OCI-LY1 (cell line): ENCODE results near the gene ATP6AP1.

Experiments
- H2AFZ ChIP-seq: fragments of 200-600 bp; sonication (generic), shearing (Covaris generic); 2 replicates; pipeline ENCODE4 v1.6.0; 2014; ENCODE audit warnings: antibody characterized with exemption, mild to moderate bottlenecking, low read length
- H3F3A ChIP-seq: fragments of 200-600 bp; sonication (generic), shearing (Covaris generic); 2 replicates; pipeline ENCODE4 v1.6.0; 2014; ENCODE audit warnings: mild to moderate bottlenecking, antibody characterized with exemption, low read length, moderate library complexity; ENCODE audit not compliant: insufficient read depth
- H3K27ac ChIP-seq: fragments of 200-600 bp; sonication (generic); 2 replicates; pipeline ENCODE4 v1.5.1; 2014; ENCODE audit warnings: low read length, mixed run types, mild to moderate bottlenecking, low read depth; ENCODE audit not compliant: poor library complexity, severe bottlenecking
- H3K27me3 ChIP-seq: fragments of 200-600 bp; sonication (generic); 2 replicates; pipeline ENCODE4 v1.6.0; 2014; ENCODE audit warnings: antibody characterized with exemption, mild to moderate bottlenecking, low read length, moderate library complexity; ENCODE audit not compliant: insufficient read depth
- H3K36me3 ChIP-seq: fragments of 200-600 bp; sonication (generic); 2 replicates; pipeline ENCODE4 v1.6.1; 2014; ENCODE audit warnings: mild to moderate bottlenecking, antibody characterized with exemption, low read length, moderate library complexity, mixed read lengths; ENCODE audit not compliant: insufficient read depth
- H3K4me1 ChIP-seq: fragments of 200-600 bp; sonication (generic); 2 replicates; pipeline ENCODE4 v1.5.1; 2014; ENCODE audit warnings: mild to moderate bottlenecking, low read length, moderate library complexity; ENCODE audit not compliant: insufficient read depth, severe bottlenecking
- H3K4me2 ChIP-seq: fragments of 200-600 bp; sonication (generic), shearing (Covaris generic); 2 replicates; pipeline ENCODE4 v1.6.1; 2014; ENCODE audit warnings: low read length
- H3K4me3 ChIP-seq: fragments of 200-600 bp; sonication (generic); 2 replicates; pipeline ENCODE4 v1.5.1; 2014; ENCODE audit warnings: low read length, low read depth, mild to moderate bottlenecking, mixed read lengths; ENCODE audit not compliant: poor library complexity, severe bottlenecking
- H3K79me2 ChIP-seq: fragments of 200-600 bp; shearing (Covaris generic); 2 replicates; pipeline ENCODE4 v1.6.1; 2016; ENCODE audit warnings: mixed run types, low read length, mixed read lengths; ENCODE audit not compliant: insufficient read depth
- H3K9ac ChIP-seq: fragments of 200-600 bp; sonication (generic), shearing (Covaris generic); 2 replicates; pipeline ENCODE4 v1.6.1; 2014; ENCODE audit warnings: mild to moderate bottlenecking, low read length, mixed read lengths
- H3K9me2 ChIP-seq: fragments of 200-600 bp; sonication (generic), shearing (Covaris generic); 2 replicates; pipeline ENCODE4 v1.6.1; 2014; ENCODE audit warnings: low read depth, mild to moderate bottlenecking, low read length, mixed read lengths
- H3K9me3 ChIP-seq: fragments of 200-600 bp; shearing (Covaris generic); 2 replicates; pipeline ENCODE4 v1.6.1; 2014; ENCODE audit warnings: low read length, mixed read lengths
- H4K20me1 ChIP-seq: fragments of 200-600 bp; sonication (generic), shearing (Covaris generic); 2 replicates; pipeline ENCODE4 v1.6.0; 2016; ENCODE audit warnings: mild to moderate bottlenecking, low read length; ENCODE audit not compliant: insufficient read depth
- EZH2 ChIP-seq: fragments of 200-600 bp; sonication (generic), shearing (Covaris generic); IDR thresholded peaks from 2 replicates; pipeline ENCODE4 v1.8.0; 2017; ENCODE audit warnings: borderline replicate concordance, mixed run types, mild to moderate bottlenecking, antibody characterized with exemption, low read length, moderate library complexity, mixed read lengths
- TF ChIP-seq, protein P1 (sequence below): fragments of 200-600 bp; sonication (generic), shearing (Covaris generic); IDR thresholded peaks from 2 replicates; pipeline ENCODE4 v1.5.1; 2017; ENCODE audit warnings: mild to moderate bottlenecking, antibody characterized with exemption, low read length, moderate library complexity, mixed read lengths

Gene ATP6AP1

DNA sequence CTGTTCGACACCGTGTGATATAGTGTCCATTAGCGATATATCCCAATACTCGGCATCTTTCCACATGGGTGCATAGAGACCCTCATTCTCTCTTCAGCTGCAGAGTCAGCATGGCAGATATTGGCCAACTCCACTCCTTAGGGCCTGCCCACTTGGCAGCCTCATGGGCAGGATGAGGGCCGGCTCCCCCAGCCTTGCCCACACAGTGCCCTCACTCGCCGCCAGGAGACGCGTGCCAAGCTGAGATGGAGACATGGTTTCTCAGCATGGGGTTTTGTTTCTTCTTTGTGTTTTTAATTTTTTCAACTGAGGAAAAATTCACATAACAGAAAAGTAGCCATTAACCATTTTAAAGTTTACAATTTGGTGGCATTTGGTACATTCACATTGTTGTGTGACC, 24.3 kb downstream of the ATP6AP1 start:
- Histone ChIP-seq H3K4me3 (no peak overlapping the region), H3K79me2 (no peaks in the 10 kb centered on the region), H3K4me1 (no peaks in the 10 kb centered on the region), H3K9me3 (no peaks in the 10 kb centered on the region), H2AFZ (no peak overlapping the region), H3K36me3 (peaks cover 5% of the 10 kb centered on the region), H3K9ac (no peak overlapping the region), H3K27ac (no peak overlapping the region), H3K9me2 (no peaks in the 10 kb centered on the region), H3F3A (no peaks in the 10 kb centered on the region), H3K27me3 (no peaks in the 10 kb centered on the region), H3K4me2 (no peak overlapping the region), H4K20me1 (no peaks in the 10 kb centered on the region)
- TF ChIP-seq EZH2, result no peak
- TF ChIP-seq, protein P1, sequence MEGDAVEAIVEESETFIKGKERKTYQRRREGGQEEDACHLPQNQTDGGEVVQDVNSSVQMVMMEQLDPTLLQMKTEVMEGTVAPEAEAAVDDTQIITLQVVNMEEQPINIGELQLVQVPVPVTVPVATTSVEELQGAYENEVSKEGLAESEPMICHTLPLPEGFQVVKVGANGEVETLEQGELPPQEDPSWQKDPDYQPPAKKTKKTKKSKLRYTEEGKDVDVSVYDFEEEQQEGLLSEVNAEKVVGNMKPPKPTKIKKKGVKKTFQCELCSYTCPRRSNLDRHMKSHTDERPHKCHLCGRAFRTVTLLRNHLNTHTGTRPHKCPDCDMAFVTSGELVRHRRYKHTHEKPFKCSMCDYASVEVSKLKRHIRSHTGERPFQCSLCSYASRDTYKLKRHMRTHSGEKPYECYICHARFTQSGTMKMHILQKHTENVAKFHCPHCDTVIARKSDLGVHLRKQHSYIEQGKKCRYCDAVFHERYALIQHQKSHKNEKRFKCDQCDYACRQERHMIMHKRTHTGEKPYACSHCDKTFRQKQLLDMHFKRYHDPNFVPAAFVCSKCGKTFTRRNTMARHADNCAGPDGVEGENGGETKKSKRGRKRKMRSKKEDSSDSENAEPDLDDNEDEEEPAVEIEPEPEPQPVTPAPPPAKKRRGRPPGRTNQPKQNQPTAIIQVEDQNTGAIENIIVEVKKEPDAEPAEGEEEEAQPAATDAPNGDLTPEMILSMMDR, result no peak

DNA sequence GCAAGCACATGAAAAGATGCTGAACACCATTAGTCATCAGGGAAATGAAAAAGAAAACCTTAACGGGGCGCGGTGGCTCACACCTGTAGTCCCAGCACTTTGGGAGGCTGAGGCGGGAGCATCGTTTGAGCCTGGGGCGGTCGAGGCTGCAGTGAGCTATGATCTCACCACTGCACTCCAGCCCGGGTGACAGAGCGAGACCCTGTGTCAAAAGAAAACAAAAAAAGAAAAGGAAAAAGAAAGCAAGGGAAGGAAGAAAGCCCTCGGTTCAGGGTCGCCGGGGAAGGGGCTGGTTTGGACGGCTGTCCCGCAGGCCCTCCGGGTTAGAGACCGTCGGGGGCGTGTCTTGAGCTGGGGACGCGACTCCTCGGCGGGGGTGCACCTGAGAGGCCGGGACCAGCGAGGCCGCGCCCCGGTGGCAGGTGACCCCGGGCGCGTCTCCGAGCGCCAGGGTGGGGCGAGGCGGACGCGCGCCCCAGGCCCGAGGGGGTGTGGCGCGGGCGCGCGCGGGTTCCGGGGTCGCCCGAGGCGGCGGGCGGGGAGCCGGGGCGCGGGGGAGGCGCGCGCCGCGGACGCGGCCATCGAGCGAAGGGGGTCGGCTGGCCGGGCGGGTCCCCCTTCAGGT, 29.1 kb downstream of the ATP6AP1 start:
- Histone ChIP-seq H3K27ac (no peak overlapping the region), H3K27me3 (no peaks in the 10 kb centered on the region), H3K9me3 (no peaks in the 10 kb centered on the region), H4K20me1 (no peaks in the 10 kb centered on the region), H3K4me2 (peak overlapping the region; percentile 74), H3K9ac (peak overlapping the region; percentile 34; the same call in 1 of the 2 replicates), H3K36me3 (no peaks in the 10 kb centered on the region; the same call in 1 of the 2 replicates), H3F3A (no peaks in the 10 kb centered on the region), H3K4me3 (peak overlapping the region; percentile 65), H3K79me2 (no peaks in the 10 kb centered on the region), H3K4me1 (peaks cover 5% of the 10 kb centered on the region), H3K9me2 (no peaks in the 10 kb centered on the region), H2AFZ (no peak overlapping the region)
- TF ChIP-seq, protein P1, result no peak
- no peak for TF ChIP-seq EZH2

DNA sequence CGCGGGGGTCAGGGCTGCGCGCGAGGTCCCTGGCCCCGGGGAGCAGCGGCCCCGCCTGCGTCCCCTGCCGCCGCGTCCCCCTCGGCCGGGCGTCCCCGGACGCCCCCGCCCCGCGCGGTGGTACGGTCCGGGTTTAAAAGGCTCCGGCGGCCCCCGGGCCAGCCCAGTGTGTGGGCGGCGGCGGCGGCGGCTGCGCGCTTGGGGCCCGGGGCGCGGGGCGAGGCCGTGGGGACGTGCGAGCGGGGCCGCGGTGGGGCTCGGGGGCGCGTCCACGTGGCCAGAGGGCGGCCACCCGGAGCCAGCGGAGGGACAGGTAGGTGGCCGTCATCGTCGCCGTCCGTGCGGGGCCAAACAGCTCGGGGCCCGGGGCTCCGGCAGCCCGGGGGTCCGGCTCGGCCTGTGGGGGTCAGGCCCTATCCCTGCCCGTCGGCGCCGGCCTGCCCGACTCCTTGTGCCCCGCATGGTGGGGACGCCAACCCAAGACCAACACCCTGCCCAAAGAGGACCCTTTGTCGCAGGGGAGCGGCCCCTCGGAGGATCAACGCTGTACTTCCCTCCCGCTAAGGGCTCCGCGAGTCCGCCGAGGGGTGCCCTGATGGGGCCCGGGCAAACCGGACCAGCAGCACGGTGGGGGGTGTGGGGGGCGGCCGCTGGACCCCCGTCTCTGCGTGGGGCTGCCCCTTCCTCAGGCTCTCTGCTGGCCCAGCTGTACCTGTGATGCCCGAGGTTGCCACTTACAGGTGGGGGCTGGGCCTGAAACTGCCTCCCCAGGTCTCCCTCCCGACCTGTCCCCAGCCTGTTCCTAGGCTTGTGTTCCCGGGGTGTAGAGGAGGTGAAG, 29.9 kb downstream of the ATP6AP1 start, which contains the start of gene PLXNA3:
TSS of gene PLXNA3 (plus strand) at position 166 of the 838 bp plus-strand sequence. CDS start 1,903 bp downstream, outside the sequence.
- TF ChIP-seq, protein P1, result no peak
- no peak for TF ChIP-seq EZH2
- H3K4me3 ChIP-seq, result peak within 1 kb of the TSS; percentile 65
- H3K9me3 ChIP-seq, result no peaks in the 10 kb centered on the region
- H3K4me2 ChIP-seq, result peak within 1 kb of the TSS; percentile 74
- no peaks in the 10 kb centered on the region for H4K20me1 ChIP-seq
- peak within 1 kb of the TSS; percentile 61 for H3K9ac ChIP-seq
- H2AFZ ChIP-seq, result no peak within 1 kb of the TSS
- H3K79me2 ChIP-seq, result no peaks in the 10 kb centered on the region
- no peaks in the 10 kb centered on the region for H3K9me2 ChIP-seq
- H3K4me1 ChIP-seq, result peaks cover 5% of the 10 kb centered on the region
- no peaks in the 10 kb centered on the region for H3F3A ChIP-seq
- no peaks in the 10 kb centered on the region for H3K27me3 ChIP-seq
- no peaks in the 10 kb centered on the region; the same call in 1 of the 2 replicates for H3K36me3 ChIP-seq
- H3K27ac ChIP-seq, result no peak within 1 kb of the TSS
